Activated naive CD8-positive, alpha-beta T cell treated with anti-CD3 and anti-CD28 coated beads, Interleukin-2, amount 10 ng/mL, durations not matched to agents 7 days and 5 days (primary cell): ENCODE measurements around the gene ZFYVE28. TPM values are rescaled to one million over a fixed set of nuclear protein-coding genes. Genes with fewer than 3 reads are reported as not detected.

Experiments used
- ATAC-seq: fragments of 150-1000 bp; cut with Tn5 transposase; one replicate; pipeline ENCODE4 v1.10.0; 2021; ENCODE audit warnings: low read depth, moderate library complexity
- POLR2A ChIA-PET: fragments of 350-600 bp; sonication (Branson Sonifier 250); formaldehyde crosslinking; loops from one replicate; lab custom pipeline; 2021; ENCODE audit warnings: antibody characterized with exemption; lab: Charles Lee
- DNase-seq: peaks from one replicate; pipeline ENCODE4 v3.0.0; 2021
- H3K27ac Mint-ChIP-seq: one replicate; pipeline ENCODE4 v1.8.0; 2022; ENCODE audit warnings: mild to moderate bottlenecking, mixed read lengths
- H3K27me3 Mint-ChIP-seq: one replicate; pipeline ENCODE4 v1.8.0; 2022; ENCODE audit warnings: mild to moderate bottlenecking, moderate library complexity, mixed read lengths
- H3K36me3 Mint-ChIP-seq: one replicate; pipeline ENCODE4 v1.8.0; 2021; ENCODE audit warnings: mild to moderate bottlenecking, mixed read lengths
- H3K4me1 Mint-ChIP-seq: one replicate; pipeline ENCODE4 v1.8.0; 2021; ENCODE audit warnings: mixed read lengths
- H3K4me3 Mint-ChIP-seq: one replicate; pipeline ENCODE4 v1.8.0; 2022; ENCODE audit warnings: mild to moderate bottlenecking, moderate library complexity, mixed read lengths
- H3K9me3 Mint-ChIP-seq: one replicate; pipeline ENCODE4 v1.8.0; 2021; ENCODE audit warnings: mixed read lengths
- total RNA-seq, 2 experiments: library from RNA; stranded (reverse); gene quantifications; one replicate each; pipeline ENCODE4 v1.2.3, GENCODE V29; 2021

The ZFYVE28 gene
- total RNA-seq, 2 experiments from 2014 or later = 16.1 to 17.7 TPM

DNA sequence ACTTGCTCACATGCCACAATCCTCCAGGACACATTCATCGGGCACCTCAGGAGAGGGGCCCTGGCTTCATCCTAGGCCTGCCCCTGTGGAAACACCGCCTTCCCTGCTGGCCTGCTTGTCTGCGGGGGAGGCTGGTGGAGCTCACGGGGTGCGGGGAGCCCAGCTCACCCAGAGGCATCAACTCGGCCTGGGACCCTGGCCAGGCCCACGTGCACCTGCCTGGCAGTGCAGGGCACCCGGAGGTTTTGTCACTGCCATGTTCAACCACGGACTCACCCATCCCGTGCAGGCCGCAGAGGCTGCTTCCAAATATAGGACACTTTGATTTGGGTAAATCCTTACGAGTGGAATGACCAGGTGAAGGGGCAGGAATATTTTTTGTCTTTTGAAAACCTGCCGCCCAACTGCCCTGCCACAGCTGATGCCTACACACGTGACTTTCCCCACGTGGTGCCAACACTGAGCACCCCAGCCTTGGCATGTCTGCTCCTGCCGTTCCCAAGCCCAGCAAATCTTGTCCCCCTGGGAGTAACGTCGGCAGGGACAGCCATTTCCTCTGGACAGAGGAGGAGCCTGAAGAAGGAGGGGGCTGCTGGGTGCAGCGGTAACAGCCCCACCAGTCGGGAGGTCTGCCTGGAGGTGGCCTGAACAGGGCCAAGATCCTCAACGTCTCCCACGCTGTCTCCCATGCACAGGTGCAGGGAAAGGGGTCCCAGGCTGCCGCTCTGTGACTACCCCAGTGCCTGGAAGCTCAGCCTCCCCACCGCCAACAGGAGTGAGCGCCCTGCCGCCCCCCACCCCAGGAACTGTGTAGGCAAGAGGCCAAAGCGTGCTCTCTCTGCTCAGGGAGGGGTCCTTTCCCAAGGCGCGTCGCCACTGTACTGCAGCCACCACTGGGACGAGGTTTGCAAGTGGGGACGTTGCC, 165.0 kb downstream of the ZFYVE28 start:
- Mint-ChIP-seq H3K4me1 (no peaks in the 10 kb centered on the region), H3K9me3 (no peaks in the 10 kb centered on the region), H3K27ac (no peak overlapping the region), H3K4me3 (no peak overlapping the region), H3K36me3 (no peaks in the 10 kb centered on the region), H3K27me3 (no peaks in the 10 kb centered on the region)
- POLR2A ChIA-PET = interaction anchor here (0.6 kb wide), 1 partner anchor 7 kb away, joined by 4 read pairs; no protein-coding TSS in a partner anchor
- no peak for ATAC-seq
- DNase-seq = no peak

GRCh38 chr4:2252530-2253091, 165.8 kb downstream of the ZFYVE28 start:
- DNase-seq (no peak), ATAC-seq (no peak)
- no peaks in the 10 kb centered on the region for H3K27me3 Mint-ChIP-seq
- H3K4me3 Mint-ChIP-seq = no peak overlapping the region
- H3K4me1 Mint-ChIP-seq = no peaks in the 10 kb centered on the region
- H3K27ac Mint-ChIP-seq = no peak overlapping the region
- POLR2A ChIA-PET = interaction anchor here (0.6 kb wide), 1 partner anchor 8 kb away, joined by 4 read pairs; no protein-coding TSS in a partner anchor
- H3K36me3 Mint-ChIP-seq = no peaks in the 10 kb centered on the region
- no peaks in the 10 kb centered on the region for H3K9me3 Mint-ChIP-seq

DNA sequence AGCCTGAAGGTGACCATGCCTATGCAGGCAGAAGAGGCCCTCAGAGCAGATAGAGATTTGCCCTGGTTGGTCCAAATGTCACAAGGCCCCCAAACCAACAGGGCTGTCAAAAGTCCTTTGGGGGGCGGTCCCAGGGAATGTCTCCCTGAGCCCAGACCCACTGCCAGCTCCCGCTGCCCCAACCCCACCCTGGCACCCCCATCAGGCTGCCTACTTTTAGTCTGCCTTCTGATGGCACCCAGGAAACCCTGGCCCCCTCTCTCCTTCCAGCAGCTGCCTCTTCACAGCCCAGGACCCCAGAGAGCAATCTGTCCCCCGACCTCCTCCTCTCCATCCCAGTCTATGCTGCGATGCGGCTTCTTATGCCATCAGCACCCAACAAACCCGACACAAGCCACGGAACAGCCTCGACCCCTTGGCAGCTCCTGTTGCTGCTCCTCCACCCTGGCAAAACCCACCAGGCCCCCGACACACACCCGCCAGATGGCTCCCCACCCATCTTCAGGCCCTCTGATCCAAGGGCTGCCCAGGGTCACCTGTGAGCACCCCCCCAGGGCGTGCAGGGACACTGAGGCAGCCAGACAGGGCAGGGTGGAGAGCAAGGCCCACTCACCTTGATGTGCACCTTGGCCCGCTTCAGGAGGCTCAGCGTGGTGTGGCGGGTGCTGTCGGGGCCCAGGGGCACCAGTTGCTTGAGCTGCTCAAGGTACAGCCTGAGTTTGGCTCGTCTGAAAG, 166.5 kb downstream of the ZFYVE28 start:
- H3K4me1 Mint-ChIP-seq = no peaks in the 10 kb centered on the region
- no peak for ATAC-seq
- no peak overlapping the region for H3K4me3 Mint-ChIP-seq
- DNase-seq = no peak
- no peaks in the 10 kb centered on the region for H3K36me3 Mint-ChIP-seq
- no peaks in the 10 kb centered on the region for H3K9me3 Mint-ChIP-seq
- H3K27ac Mint-ChIP-seq = no peak overlapping the region
- POLR2A ChIA-PET = no interaction called here
- H3K27me3 Mint-ChIP-seq = no peaks in the 10 kb centered on the region

DNA sequence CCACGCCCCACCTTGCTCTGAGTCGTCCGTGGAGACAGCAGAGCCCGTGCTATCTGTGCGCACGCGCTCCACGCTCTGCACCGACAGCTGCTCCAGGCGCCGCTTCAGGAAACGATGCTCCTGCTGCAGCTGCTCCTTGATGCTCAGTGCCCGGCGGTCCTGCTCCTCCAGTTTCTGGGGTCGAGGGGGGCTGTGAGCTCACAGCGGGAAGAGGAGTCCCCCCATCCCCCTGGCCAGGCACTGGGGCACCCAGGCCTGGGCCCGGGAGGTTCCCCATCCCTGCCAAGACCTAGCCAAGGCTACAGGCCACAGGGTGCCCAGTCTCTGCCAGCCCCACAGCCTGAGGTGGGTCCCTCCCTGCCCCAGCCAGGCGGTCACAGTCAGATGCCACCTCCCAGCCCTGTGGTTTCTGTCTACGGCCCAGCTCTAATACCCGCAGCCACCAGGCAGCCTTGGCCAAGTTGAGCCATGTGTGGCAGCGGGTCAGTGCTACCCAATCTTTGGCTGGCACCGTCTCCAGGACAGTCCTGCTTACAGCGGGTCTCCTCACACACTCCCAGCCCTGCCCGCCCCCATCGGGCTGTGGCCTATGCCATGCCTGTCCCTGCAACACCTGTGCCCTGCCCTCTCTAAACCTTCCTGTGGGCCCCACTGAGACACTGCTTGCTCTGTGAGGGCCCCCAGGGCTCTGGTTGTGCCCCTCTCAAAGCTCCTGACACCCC, 167.2 kb downstream of the ZFYVE28 start:
- Mint-ChIP-seq H3K27me3 (no peaks in the 10 kb centered on the region), H3K4me3 (no peak overlapping the region), H3K27ac (no peak overlapping the region), H3K36me3 (no peaks in the 10 kb centered on the region), H3K9me3 (no peaks in the 10 kb centered on the region), H3K4me1 (no peaks in the 10 kb centered on the region)
- POLR2A ChIA-PET = interaction anchor here (1.3 kb wide), 1 partner anchor 9 kb away, joined by 6 read pairs; the partner anchor contains the start of genes HAUS3 and POLN
- no peak for DNase-seq
- ATAC-seq = no peak

GRCh38 chr4:2250357-2251072, 167.9 kb downstream of the ZFYVE28 start:
- Mint-ChIP-seq H3K9me3 (no peaks in the 10 kb centered on the region), H3K27me3 (no peaks in the 10 kb centered on the region), H3K4me3 (no peak overlapping the region), H3K36me3 (no peaks in the 10 kb centered on the region), H3K4me1 (peaks cover 2% of the 10 kb centered on the region), H3K27ac (no peak overlapping the region)
- DNase-seq (no peak), ATAC-seq (no peak)
- POLR2A ChIA-PET = interaction anchor here (1.3 kb wide), 1 partner anchor 8 kb away, joined by 6 read pairs; the partner anchor contains the start of genes HAUS3 and POLN

GRCh38 chr4:2249526-2250356, 168.7 kb downstream of the ZFYVE28 start:
- POLR2A ChIA-PET = interaction anchor here (1.3 kb wide), 1 partner anchor 8 kb away, joined by 6 read pairs; the partner anchor contains the start of genes HAUS3 and POLN
- DNase-seq (no peak), ATAC-seq (no peak)
- no peak overlapping the region for H3K27ac Mint-ChIP-seq
- no peaks in the 10 kb centered on the region for H3K27me3 Mint-ChIP-seq
- H3K4me1 Mint-ChIP-seq = peaks cover 9% of the 10 kb centered on the region
- H3K9me3 Mint-ChIP-seq = no peaks in the 10 kb centered on the region
- no peak overlapping the region for H3K4me3 Mint-ChIP-seq
- H3K36me3 Mint-ChIP-seq = no peaks in the 10 kb centered on the region

DNA sequence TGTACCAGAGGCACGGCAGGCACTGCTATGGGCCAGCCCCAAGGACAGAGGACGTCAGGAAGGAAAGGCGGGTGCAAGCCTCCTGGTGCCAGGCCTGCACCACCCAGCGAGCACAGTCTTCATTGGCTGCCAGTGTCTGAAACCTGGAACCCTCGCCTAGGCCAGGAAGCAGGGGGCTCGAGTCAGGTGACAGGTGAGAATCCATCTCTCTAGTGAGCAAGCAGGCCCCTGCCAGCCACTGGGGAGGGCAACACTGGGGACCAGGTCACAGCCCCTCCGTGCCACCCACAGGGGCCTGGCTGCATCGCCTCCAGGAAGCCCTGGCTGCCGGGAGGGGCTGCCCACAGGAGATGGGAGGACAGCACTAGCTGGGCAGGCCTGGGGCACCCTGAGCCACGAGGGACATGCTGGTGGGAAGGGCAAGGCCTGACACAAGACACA, 169.6 kb downstream of the ZFYVE28 start:
- DNase-seq (no peak), ATAC-seq (no peak)
- Mint-ChIP-seq H3K27ac (no peak overlapping the region), H3K4me1 (peaks cover 11% of the 10 kb centered on the region), H3K36me3 (no peaks in the 10 kb centered on the region), H3K27me3 (peaks cover 2% of the 10 kb centered on the region), H3K9me3 (no peaks in the 10 kb centered on the region), H3K4me3 (no peak overlapping the region)
- POLR2A ChIA-PET = no interaction called here

DNA sequence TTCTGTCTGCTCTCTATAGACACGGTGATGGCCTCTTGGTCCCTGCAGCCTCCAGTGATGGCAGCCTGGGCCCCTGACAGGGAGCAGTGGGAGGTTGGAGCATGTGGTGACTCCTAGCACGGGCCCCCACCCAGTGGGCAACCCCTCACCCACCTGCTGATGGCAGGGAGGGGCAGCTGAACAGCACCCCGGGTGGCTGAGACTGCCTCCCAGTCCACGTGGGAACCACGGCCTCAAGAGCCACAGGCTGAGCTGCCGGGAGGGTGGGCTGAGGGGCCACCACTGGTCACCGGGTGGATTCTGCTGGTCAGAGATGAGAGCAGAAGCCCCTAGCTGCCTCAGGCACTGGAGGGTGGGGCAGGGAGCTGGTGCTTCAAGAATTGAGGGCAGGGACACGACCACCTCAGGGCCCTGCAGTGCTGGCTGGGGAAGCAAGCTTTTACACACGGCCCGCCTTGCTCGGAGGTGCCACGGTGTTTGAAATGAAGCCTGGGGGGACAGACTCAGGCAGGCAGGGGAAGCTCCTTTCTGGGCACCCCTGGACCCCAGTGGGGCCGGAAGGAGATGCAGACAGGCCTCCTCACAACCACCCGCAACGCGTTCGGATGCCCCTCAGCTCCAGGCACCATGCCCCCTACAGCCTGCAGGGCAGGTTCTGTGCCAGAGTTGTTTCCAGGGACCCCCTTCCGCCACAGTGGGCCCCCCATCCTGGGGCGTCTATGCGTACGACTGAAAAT, 170.2 kb downstream of the ZFYVE28 start:
- POLR2A ChIA-PET = no interaction called here
- no peak for DNase-seq
- Mint-ChIP-seq H3K9me3 (no peaks in the 10 kb centered on the region), H3K27me3 (peaks cover 4% of the 10 kb centered on the region), H3K27ac (no peak overlapping the region), H3K4me3 (no peak overlapping the region), H3K36me3 (no peaks in the 10 kb centered on the region), H3K4me1 (peaks cover 15% of the 10 kb centered on the region)
- ATAC-seq = no peak

- no peak for ATAC-seq
- Mint-ChIP-seq H3K9me3 (no peaks in the 10 kb centered on the region), H3K36me3 (no peaks in the 10 kb centered on the region), H3K4me3 (no peak overlapping the region), H3K27me3 (peaks cover 4% of the 10 kb centered on the region), H3K27ac (no peak overlapping the region), H3K4me1 (peaks cover 15% of the 10 kb centered on the region)
- POLR2A ChIA-PET = interaction anchor here (1.3 kb wide), 1 partner anchor 15 kb away, joined by 3 read pairs; no protein-coding TSS in a partner anchor
- DNase-seq = no peak
These were observed 171.1 kb downstream of the ZFYVE28 start for GRCh38 chr4:2247128-2248043.

DNA sequence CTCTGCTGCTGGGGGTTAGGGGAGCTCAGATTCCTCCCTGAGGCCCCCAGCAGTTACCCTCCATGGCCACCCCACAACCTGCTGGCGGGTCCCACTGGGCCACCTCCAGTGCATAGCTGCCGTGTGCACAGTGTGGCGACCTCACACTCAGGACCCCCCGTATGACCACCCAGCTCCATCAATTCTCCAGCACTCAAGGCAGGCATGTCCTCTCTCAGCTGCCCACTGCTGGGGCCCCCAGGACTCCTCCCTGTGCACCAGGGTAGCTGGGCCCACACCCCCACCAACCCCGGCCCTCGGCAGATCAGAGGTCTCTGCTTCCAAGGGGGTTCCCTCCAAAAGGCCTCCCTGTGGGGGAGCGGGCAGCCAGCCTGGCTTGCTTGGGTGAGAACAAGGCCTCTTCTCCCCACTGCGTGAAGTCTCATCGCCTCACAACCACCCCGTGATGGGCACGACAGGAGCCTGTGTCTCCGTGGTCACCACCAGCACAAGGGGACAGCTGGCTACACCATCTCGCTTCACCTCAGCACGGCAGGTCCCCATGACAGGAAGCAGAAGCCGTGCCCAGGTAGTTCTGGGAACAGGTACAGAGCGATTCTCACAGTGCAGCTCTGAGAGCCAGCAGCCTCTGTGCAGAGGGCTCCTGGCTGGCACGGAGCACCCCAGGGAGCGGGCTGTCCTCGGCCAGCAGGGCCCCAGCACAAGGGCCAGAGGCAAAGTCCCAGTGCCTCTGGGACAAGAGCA, 171.9 kb downstream of the ZFYVE28 start:
- H3K4me3 Mint-ChIP-seq = no peak overlapping the region
- POLR2A ChIA-PET = interaction anchor here (1.2 to 1.3 kb wide), 2 partner anchors 9 to 16 kb away, joined by 3 to 4 read pairs; no protein-coding TSS in a partner anchor
- H3K36me3 Mint-ChIP-seq = no peaks in the 10 kb centered on the region
- peaks cover 17% of the 10 kb centered on the region for H3K4me1 Mint-ChIP-seq
- no peaks in the 10 kb centered on the region for H3K9me3 Mint-ChIP-seq
- no peak overlapping the region for H3K27ac Mint-ChIP-seq
- DNase-seq = no peak
- no peak for ATAC-seq
- H3K27me3 Mint-ChIP-seq = peaks cover 4% of the 10 kb centered on the region
